GM12878 (cell line): Measurements from ENCODE around the gene UNC119B. TPM values are rescaled to one million over a fixed set of nuclear protein-coding genes. Genes with fewer than 3 reads are reported as not detected.

Source experiments
- BACH1 ChIP-seq: fragments of 450-650 bp; IDR thresholded peaks from 2 replicates; pipeline ENCODE4 v1.6.1; 2017; ENCODE audit warnings: mild to moderate bottlenecking, borderline replicate concordance
- BMI1 ChIP-seq: fragments of 450-650 bp; IDR thresholded peaks from 2 replicates; pipeline ENCODE4 v1.6.1; 2016; ENCODE audit warnings: mild to moderate bottlenecking, moderate library complexity, borderline replicate concordance
- CHD2 ChIP-seq: IDR thresholded peaks from 2 replicates; pipeline ENCODE4 v1.6.1; 2011; ENCODE audit warnings: low read depth, low read length, improper control_type of control experiment, borderline replicate concordance
- ETV6 ChIP-seq, 2 experiments: fragments of 450-650 bp in 1 of 2; IDR thresholded peaks in 1 of 2; conservative IDR thresholded peaks in 1 of 2; 2 replicates each; pipeline ENCODE4 v1.6.1; 2014; ENCODE audit warnings: antibody characterized with exemption in 1 of 2, borderline replicate concordance in 1 of 2, low read depth in 1 of 2, mild to moderate bottlenecking in 1 of 2, moderate library complexity in 1 of 2
- HDAC6 ChIP-seq: fragments of 200-600 bp; sonication (generic); IDR thresholded peaks from one replicate; pipeline ENCODE4 v1.8.0; 2017; ENCODE audit warnings: antibody characterized with exemption; ENCODE audit not compliant: unreplicated experiment
- JUND ChIP-seq: IDR thresholded peaks from 2 replicates; pipeline ENCODE4 v1.6.1; 2012; ENCODE audit warnings: low read depth, mild to moderate bottlenecking, low read length, improper control_type of control experiment, moderate library complexity
- KDM1A ChIP-seq: fragments of 200-600 bp; sonication (generic); IDR thresholded peaks from 2 replicates; pipeline ENCODE4 v1.6.1; 2016; ENCODE audit warnings: borderline replicate concordance
- NR2F1 ChIP-seq: fragments of 450-650 bp; conservative IDR thresholded peaks from 2 replicates; pipeline ENCODE4 v1.6.1; 2017; ENCODE audit warnings: mild to moderate bottlenecking
- PRDM15 ChIP-seq: fragments of 450-650 bp; formaldehyde crosslinking; IDR thresholded peaks from 2 replicates; pipeline ENCODE4 v1.4.0; 2020; ENCODE audit warnings: mild to moderate bottlenecking, moderate library complexity
- RBBP5 ChIP-seq: fragments of 200-600 bp; sonication (generic); conservative IDR thresholded peaks from 2 replicates; pipeline ENCODE4 v1.6.1; 2016
- RUNX3 ChIP-seq: IDR thresholded peaks from 2 replicates; pipeline ENCODE4 v1.6.1; 2012; ENCODE audit warnings: low read length, inconsistent platforms
- SMAD1 ChIP-seq: fragments of 450-650 bp; IDR thresholded peaks from 2 replicates; pipeline ENCODE4 v1.6.1; 2018; ENCODE audit warnings: mild to moderate bottlenecking, low read depth; ENCODE audit not compliant: partially characterized antibody
- SMC3 ChIP-seq: IDR thresholded peaks from 2 replicates; pipeline ENCODE4 v1.6.1; 2011; ENCODE audit warnings: low read length, improper control_type of control experiment, borderline replicate concordance
- STAT1 ChIP-seq: fragments of 450-650 bp; conservative IDR thresholded peaks from 2 replicates; pipeline ENCODE4 v1.6.1; 2014; ENCODE audit warnings: antibody characterized with exemption, mild to moderate bottlenecking
- ZNF592 ChIP-seq: fragments of 450-650 bp; IDR thresholded peaks from 2 replicates; pipeline ENCODE4 v1.6.1; 2017; ENCODE audit warnings: mild to moderate bottlenecking, moderate library complexity
- polyA plus RNA-seq, 11 experiments: library from polyadenylated mRNA; depleted of rRNA in 4 of 11; unstranded in 6 of 11; stranded (reverse) in 5 of 11; fragments of >200 nt; fragmentation: Nextera tagmentation in 4 of 11; fragmentation: Illumina TruSeq in 1 of 11; extraction: Ambion mirVana in 4 of 11; extraction: Trizol in 1 of 11; gene quantifications; 1 replicate in 1 of 11; 2 replicates in 10 of 11; pipeline versions ENCODE4 v1.2.1 to v1.2.3, GENCODE V29; 2011 to 2016; ENCODE audit warnings: inconsistent platforms in 2 of 11, missing spikeins in 2 of 11, low read depth in 1 of 11
- total RNA-seq, 4 experiments: library from RNA; depleted of rRNA in 3 of 4; stranded (reverse); fragments of >200 nt in 3 of 4; fragmentation: Illumina TruSeq in 1 of 4; extraction: Trizol in 1 of 4; gene quantifications; 2 replicates each; pipeline versions ENCODE4 v1.2.1 to v1.2.3, GENCODE V29; 2013 to 2021
- TF ChIP-seq, protein P1 (sequence below): IDR thresholded peaks from 2 replicates; pipeline ENCODE4 v1.6.1; 2011; ENCODE audit warnings: borderline replicate concordance, low read depth, mild to moderate bottlenecking, moderate library complexity, mixed read lengths, low read length; ENCODE audit not compliant: insufficient read depth; ENCODE audit errors: extremely low read length
- TF ChIP-seq, protein P2 (sequence below): fragments of 450-650 bp; IDR thresholded peaks from 2 replicates; pipeline ENCODE4 v1.6.1; 2016; ENCODE audit warnings: mild to moderate bottlenecking, moderate library complexity, borderline replicate concordance

UNC119B gene
- total and polyA plus RNA-seq, 10 of the 15 experiments (the other 5 are each of a cell fraction or from before 2014, with no cell fraction given), result 4.3 to 31.5 (median 10.5) TPM

DNA sequence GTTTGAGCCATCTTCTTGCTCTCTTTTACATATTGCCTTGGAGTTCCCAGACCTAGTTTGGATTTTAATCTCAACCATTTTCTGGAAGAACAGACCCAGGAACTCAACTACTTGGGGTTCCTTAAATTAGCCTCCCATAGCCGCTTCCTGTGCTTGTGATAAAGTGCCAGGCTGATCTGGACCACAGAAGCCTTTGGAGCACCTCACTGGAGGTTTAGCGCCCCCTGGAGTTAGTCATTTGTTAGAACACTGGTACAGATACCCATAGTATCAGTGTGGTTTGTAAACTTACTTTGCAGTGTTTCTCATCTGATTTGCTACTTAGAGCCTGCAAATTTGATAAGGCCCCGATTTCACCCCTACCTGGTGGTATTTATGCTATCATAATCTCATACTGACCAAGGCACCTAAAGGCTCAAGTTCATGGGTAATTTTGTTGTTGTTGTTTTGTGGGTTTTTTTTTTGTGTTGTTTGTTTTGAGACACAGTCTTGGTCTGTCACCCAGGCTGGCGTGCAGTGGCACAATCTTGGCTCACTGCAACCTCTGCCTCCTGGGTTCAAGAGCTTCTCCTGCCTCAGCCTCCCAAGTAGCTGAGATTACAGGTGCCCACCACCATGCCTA is 3.7 kb downstream of the UNC119B start (continued):
- TF ChIP-seq SMAD1 (no peak), BACH1 (no peak), SMC3 (peak; percentile 97), JUND (no peak), HDAC6 (no peak), ZNF592 (no peak), PRDM15 (CRISPR knock-in tag) (no peak), ETV6 (conservative IDR thresholded peaks at IDR 0.05 in 1 of 2, IDR thresholded peaks at IDR 0.05 in 1 of 2; ENCODE audit: borderline replicate concordance in 1 of 2, low read depth in 1 of 2) (no peak), KDM1A (no peak), BMI1 (no peak), RUNX3 (peak; percentile 69), CHD2 (no peak), NR2F1 (no peak), STAT1 (no peak), RBBP5 (no peak)
- TF ChIP-seq, protein P1, sequence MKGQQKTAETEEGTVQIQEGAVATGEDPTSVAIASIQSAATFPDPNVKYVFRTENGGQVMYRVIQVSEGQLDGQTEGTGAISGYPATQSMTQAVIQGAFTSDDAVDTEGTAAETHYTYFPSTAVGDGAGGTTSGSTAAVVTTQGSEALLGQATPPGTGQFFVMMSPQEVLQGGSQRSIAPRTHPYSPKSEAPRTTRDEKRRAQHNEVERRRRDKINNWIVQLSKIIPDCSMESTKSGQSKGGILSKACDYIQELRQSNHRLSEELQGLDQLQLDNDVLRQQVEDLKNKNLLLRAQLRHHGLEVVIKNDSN, result no peak
- TF ChIP-seq, protein P2, sequence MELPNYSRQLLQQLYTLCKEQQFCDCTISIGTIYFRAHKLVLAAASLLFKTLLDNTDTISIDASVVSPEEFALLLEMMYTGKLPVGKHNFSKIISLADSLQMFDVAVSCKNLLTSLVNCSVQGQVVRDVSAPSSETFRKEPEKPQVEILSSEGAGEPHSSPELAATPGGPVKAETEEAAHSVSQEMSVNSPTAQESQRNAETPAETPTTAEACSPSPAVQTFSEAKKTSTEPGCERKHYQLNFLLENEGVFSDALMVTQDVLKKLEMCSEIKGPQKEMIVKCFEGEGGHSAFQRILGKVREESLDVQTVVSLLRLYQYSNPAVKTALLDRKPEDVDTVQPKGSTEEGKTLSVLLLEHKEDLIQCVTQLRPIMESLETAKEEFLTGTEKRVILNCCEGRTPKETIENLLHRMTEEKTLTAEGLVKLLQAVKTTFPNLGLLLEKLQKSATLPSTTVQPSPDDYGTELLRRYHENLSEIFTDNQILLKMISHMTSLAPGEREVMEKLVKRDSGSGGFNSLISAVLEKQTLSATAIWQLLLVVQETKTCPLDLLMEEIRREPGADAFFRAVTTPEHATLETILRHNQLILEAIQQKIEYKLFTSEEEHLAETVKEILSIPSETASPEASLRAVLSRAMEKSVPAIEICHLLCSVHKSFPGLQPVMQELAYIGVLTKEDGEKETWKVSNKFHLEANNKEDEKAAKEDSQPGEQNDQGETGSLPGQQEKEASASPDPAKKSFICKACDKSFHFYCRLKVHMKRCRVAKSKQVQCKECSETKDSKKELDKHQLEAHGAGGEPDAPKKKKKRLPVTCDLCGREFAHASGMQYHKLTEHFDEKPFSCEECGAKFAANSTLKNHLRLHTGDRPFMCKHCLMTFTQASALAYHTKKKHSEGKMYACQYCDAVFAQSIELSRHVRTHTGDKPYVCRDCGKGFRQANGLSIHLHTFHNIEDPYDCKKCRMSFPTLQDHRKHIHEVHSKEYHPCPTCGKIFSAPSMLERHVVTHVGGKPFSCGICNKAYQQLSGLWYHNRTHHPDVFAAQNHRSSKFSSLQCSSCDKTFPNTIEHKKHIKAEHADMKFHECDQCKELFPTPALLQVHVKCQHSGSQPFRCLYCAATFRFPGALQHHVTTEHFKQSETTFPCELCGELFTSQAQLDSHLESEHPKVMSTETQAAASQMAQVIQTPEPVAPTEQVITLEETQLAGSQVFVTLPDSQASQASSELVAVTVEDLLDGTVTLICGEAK, result peak; percentile 40; the same call in 1 of the 2 replicates
